Endothelial cell (in vitro differentiated cells): Measurements from ENCODE around the gene DDA1. TPM values are rescaled to one million over a fixed set of nuclear protein-coding genes. Genes with fewer than 3 reads are reported as not detected.

Experiments used
- DNase-seq: peaks from one replicate; pipeline ENCODE4 v3.0.0; 2021; ENCODE audit warnings: low spot score
- H3K27ac Mint-ChIP-seq: one replicate; pipeline ENCODE4 v1.8.0; 2021; ENCODE audit warnings: mixed read lengths, inconsistent platforms; ENCODE audit not compliant: unreplicated experiment
- H3K27me3 Mint-ChIP-seq: one replicate; pipeline ENCODE4 v1.8.0; 2021; ENCODE audit warnings: mild to moderate bottlenecking, moderate library complexity, mixed read lengths, inconsistent platforms; ENCODE audit not compliant: unreplicated experiment
- H3K36me3 Mint-ChIP-seq: one replicate; pipeline ENCODE4 v1.8.0; 2021; ENCODE audit warnings: mild to moderate bottlenecking, low read depth, mixed read lengths, inconsistent platforms; ENCODE audit not compliant: unreplicated experiment
- H3K4me1 Mint-ChIP-seq: one replicate; pipeline ENCODE4 v1.8.0; 2021; ENCODE audit warnings: mild to moderate bottlenecking, mixed read lengths, inconsistent platforms; ENCODE audit not compliant: unreplicated experiment
- H3K4me3 Mint-ChIP-seq: one replicate; pipeline ENCODE4 v1.8.0; 2021; ENCODE audit warnings: mild to moderate bottlenecking, mixed read lengths, inconsistent platforms; ENCODE audit not compliant: unreplicated experiment
- H3K9me3 Mint-ChIP-seq: one replicate; pipeline ENCODE4 v1.8.0; 2021; ENCODE audit warnings: mixed read lengths, inconsistent platforms; ENCODE audit not compliant: unreplicated experiment
- CTCF ChIP-seq: fragments of 200-600 bp; sonication (generic); IDR thresholded peaks from one replicate; pipeline ENCODE4 v1.5.0; 2021; ENCODE audit warnings: antibody characterized with exemption; ENCODE audit not compliant: unreplicated experiment
- total RNA-seq: library from RNA; stranded (reverse); fragmentation: NEBNext Ultra II Directional; extraction: Animal tissue kit (Norgen Biotek cat#: 25700); gene quantifications from one replicate; pipeline ENCODE4 v1.2.1, GENCODE V29; 2021; ENCODE audit not compliant: unreplicated experiment

The DDA1 gene
- total RNA-seq, 1 donor from 2014 or later = 44.7 TPM

- Mint-ChIP-seq H3K36me3 (peaks cover 3% of the 10 kb centered on the region), H3K27ac (no peak overlapping the region), H3K9me3 (no peaks in the 10 kb centered on the region), H3K4me3 (no peak overlapping the region), H3K27me3 (peaks cover 6% of the 10 kb centered on the region), H3K4me1 (peaks cover 8% of the 10 kb centered on the region)
- TF ChIP-seq CTCF = no peak
- no peak for DNase-seq
Observed at GRCh38 chr19:17300992-17301619, 8.3 kb upstream of the DDA1 start.

DNA sequence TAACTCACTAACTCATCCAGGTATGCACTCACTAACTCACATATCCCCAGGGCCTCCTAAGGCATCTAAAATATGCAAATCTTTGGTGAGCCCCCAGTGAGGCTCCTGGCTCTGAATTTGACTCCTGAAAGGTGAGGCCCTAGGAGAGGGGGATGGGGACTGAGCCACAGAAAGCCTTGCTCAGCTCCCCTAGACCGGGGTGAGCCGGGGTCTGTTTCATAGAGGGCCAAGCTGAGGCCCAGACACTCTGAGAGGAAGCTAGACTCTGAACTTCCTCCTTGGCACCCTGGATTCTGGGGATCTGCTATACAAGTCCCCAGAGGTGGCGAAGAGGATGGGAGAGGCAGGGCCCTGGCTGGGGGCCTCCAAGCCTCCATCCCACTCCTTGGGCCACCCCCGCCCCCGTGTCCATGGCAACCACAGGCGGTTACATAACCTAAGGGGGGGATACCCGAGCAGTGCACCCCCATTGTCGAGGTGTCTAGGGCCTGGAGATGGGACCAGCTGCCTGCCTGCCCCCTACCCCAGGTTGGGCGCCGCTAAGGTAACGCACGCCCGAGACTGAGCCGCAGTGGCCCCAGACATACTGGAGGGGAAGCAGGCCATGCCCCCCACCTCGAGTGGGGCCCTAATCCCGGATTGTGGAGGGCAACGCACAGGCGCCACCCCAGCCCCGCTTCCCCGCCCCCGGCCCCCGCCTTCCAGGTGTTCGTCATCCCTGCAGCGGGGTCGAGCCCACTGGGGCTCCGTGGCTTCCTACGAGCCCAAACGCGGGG is 6.8 kb upstream of the DDA1 start:
- no peak for DNase-seq
- no peaks in the 10 kb centered on the region for H3K9me3 Mint-ChIP-seq

DNA sequence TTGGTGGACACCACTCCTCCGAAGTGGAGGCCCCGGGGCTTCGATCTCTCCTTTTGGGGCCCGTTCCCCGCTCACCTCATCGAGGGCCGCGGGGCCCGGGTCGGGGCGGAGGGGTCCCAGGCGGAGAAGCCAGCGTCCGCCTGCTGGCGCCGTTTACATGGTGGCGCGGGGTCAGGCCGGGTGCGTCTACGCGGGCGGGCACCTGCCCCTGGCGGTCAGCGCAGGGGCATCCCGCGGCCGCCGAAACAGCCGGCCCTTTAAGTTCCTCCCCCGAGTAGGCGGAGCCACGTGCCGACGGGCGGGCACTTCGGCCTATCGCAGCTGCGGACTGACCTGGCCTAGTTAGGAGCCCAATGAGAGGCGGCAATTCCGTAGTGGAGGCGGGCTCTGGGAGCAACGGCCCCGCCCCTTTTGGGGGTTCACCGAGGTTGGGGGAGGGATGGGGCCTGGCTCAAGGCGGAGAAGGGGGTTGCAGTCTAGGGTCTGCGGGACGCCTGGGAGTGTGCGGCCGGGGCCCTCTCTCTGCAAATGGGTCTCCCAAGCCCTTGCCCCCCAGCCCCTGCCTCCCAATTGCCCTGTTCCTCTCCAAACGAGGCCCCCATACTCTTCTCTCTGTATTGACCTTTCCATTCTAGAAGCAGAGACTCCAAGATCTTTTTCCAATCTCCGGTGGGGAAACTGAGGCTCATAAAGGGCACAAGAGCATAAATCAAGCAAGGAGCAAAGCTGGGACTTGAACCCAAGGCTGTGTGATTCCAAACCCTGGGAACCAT is 6.0 kb upstream of the DDA1 start, which contains the start of gene ABHD8:
Gene ABHD8, minus strand, starts transcription at position 259 of the 773 bp plus-strand sequence. CDS start 1,809 bp downstream, outside the sequence.
- peak; percentile 74 for TF ChIP-seq CTCF
- Mint-ChIP-seq H3K36me3 (peaks cover 6% of the 10 kb centered on the region), H3K27me3 (peaks cover 3% of the 10 kb centered on the region), H3K4me1 (peaks cover 17% of the 10 kb centered on the region), H3K4me3 (peak within 1 kb of the TSS; percentile 79), H3K27ac (no peak within 1 kb of the TSS), H3K9me3 (no peaks in the 10 kb centered on the region)
- DNase-seq = peak; percentile 98

More for the DNA sequence above, 6.8 kb upstream of the DDA1 start:
- no peak for TF ChIP-seq CTCF
- Mint-ChIP-seq H3K36me3 (peaks cover 6% of the 10 kb centered on the region), H3K4me1 (peaks cover 12% of the 10 kb centered on the region), H3K4me3 (peak overlapping the region; percentile 74), H3K27ac (no peak overlapping the region), H3K27me3 (peaks cover 3% of the 10 kb centered on the region)

- Mint-ChIP-seq H3K4me1 (peaks cover 17% of the 10 kb centered on the region), H3K27ac (no peak overlapping the region), H3K9me3 (no peaks in the 10 kb centered on the region), H3K4me3 (peak overlapping the region; percentile 79), H3K27me3 (peaks cover 3% of the 10 kb centered on the region), H3K36me3 (peaks cover 6% of the 10 kb centered on the region)
- DNase-seq = no peak
- TF ChIP-seq CTCF = no peak
Observed at GRCh38 chr19:17303940-17304267, 5.5 kb upstream of the DDA1 start.
